Right lobe of liver (tissue), 6 donors: ENCODE measurements around the gene LSM3. TPM values are rescaled to one million over a fixed set of nuclear protein-coding genes. Genes with fewer than 3 reads are reported as not detected.

Source experiments
- ATAC-seq, 4 donors: fragments of 200-7000 bp; cut with Tn5 transposase; one replicate each; pipeline ENCODE4 v1.9.1; 2020; ENCODE audit warnings: mild to moderate bottlenecking in 4 of 4, moderate library complexity in 4 of 4
- DNase-seq, 3 donors: peaks; one replicate each; pipeline ENCODE4 v3.0.0-alpha.2; 2020
- H3K27ac ChIP-seq, 3 donors: fragments of 200-600 bp; one replicate each; pipeline ENCODE4 v1.8.0; 2022
- H3K27me3 ChIP-seq, 2 donors: fragments of 200-600 bp; one replicate each; pipeline ENCODE4 v1.8.0; 2022
- H3K36me3 ChIP-seq, 4 donors: fragments of 200-600 bp; sonication (generic) in 1 of 4; one replicate each; pipeline versions ENCODE4 v1.5.1 to v1.8.0; 2017 to 2022; ENCODE audit warnings: control low read depth in 1 of 4
- H3K4me1 ChIP-seq, 4 donors: fragments of 200-600 bp; sonication (generic) in 1 of 4; one replicate each; pipeline versions ENCODE4 v1.5.1 to v1.8.0; 2017 to 2022; ENCODE audit warnings: control low read depth in 1 of 4
- H3K4me3 ChIP-seq, 3 donors: fragments of 200-600 bp; one replicate each; pipeline ENCODE4 v1.8.0; 2022
- H3K9me3 ChIP-seq, 4 donors: fragments of 200-600 bp; sonication (generic) in 1 of 4; one replicate each; pipeline versions ENCODE4 v1.5.1 to v1.8.0; 2017 to 2022; ENCODE audit warnings: control low read depth in 1 of 4
- POLR2A ChIP-seq: fragments of 450-650 bp; IDR thresholded peaks from one replicate; pipeline ENCODE4 v1.6.1; 2017; ENCODE audit warnings: antibody characterized with exemption, mild to moderate bottlenecking
- WGBS: methylation state at CpG from one replicate; pipeline ENCODE4 v1.1.6; 2018; ENCODE audit warnings: low coverage, low lambda C conversion rate; ENCODE audit not compliant: insufficient coverage; ENCODE audit errors: missing lambda C conversion rate; 5-methylcytosine and 5-hydroxymethylcytosine counted together
- intact Hi-C, 2 donors: fragments of 100-400 bp; cut with DNase I; formaldehyde crosslinking; loops; one replicate each; pipeline versions ENCODE4 v1.11.2 to v1.14.1; 2022
- total RNA-seq, 6 experiments: library from RNA; depleted of rRNA in 2 of 6; stranded (reverse); fragments of >200 nt in 2 of 6; fragmentation: NEBNext Ultra II Directional in 3 of 6; extraction: Animal tissue kit (Norgen Biotek cat#: 25700) in 3 of 6; gene quantifications; one replicate each; pipeline versions ENCODE4 v1.1.0 to v1.2.4, GENCODE V29; 2016 to 2023
- TF ChIP-seq, protein P1 (sequence below), 4 donors: fragments of 200-600 bp in 3 of 4; fragments of 450-650 bp in 1 of 4; IDR thresholded peaks; one replicate each; pipeline versions ENCODE4 v1.5.1 to v1.8.0; 2016 to 2022; ENCODE audit warnings: antibody characterized with exemption in 4 of 4, mild to moderate bottlenecking in 2 of 4
- donor health status: DM: no; HTN: yes; CAD: no.
- donor health status: DM: no; HTN: no; CAD: no.
- donor health status: DM: no; HTN: no; CAD: no.
- donor health status: DM: no; HTN: yes; CAD: no.
- donor health status: DM: no; HTN: yes; CAD: no.

Gene LSM3
- total RNA-seq, 6 experiments from 2014 or later, result 4.5 to 7.4 (median 6.1) TPM

DNA sequence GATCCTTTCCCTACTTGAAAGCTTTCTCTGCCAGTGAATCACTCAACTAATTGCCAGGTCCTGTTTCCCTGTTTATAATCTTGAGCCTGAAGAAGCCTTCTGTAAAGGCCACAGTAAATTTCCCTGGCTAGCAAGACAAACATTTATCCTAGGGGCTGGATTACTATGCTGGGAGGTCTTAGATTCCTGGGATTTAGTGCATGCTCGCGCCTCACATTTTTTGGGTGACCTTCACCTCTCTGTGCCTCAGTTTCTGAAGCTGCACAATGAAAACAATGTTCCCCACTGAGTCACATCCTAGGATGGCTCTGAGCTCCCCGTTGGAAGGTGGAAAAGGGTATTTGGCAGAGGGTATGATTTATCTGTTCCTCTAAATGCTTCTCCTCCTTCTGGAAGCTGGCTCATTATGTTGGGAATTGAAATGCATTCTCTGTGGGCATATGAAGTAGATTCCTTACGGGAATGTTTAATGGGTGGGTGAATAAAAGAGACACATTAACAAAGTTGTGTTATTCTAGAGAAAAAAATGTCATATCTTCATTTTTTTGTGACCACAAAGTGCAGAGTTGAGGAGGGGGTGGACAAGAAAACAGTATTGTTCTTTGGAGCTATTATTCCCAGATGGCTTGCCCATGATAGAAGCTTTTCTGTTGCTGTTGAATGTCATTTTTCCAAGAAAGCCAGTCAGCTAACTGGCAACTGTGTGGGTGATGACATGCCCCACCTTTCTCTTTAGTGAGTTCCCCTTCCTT, 32.4 kb downstream of the LSM3 start:
- H3K27me3 ChIP-seq, result no peaks in the 10 kb centered on the region
- no peak overlapping the region for H3K4me3 ChIP-seq
- no peak for ATAC-seq
- TF ChIP-seq POLR2A, result no peak
- TF ChIP-seq, protein P1, sequence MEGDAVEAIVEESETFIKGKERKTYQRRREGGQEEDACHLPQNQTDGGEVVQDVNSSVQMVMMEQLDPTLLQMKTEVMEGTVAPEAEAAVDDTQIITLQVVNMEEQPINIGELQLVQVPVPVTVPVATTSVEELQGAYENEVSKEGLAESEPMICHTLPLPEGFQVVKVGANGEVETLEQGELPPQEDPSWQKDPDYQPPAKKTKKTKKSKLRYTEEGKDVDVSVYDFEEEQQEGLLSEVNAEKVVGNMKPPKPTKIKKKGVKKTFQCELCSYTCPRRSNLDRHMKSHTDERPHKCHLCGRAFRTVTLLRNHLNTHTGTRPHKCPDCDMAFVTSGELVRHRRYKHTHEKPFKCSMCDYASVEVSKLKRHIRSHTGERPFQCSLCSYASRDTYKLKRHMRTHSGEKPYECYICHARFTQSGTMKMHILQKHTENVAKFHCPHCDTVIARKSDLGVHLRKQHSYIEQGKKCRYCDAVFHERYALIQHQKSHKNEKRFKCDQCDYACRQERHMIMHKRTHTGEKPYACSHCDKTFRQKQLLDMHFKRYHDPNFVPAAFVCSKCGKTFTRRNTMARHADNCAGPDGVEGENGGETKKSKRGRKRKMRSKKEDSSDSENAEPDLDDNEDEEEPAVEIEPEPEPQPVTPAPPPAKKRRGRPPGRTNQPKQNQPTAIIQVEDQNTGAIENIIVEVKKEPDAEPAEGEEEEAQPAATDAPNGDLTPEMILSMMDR (IDR thresholded peaks at IDR 0.05), result no peak
- DNase-seq, result no peak
- H3K9me3 ChIP-seq, result no peaks in the 10 kb centered on the region
- H3K36me3 ChIP-seq, result no peaks in the 10 kb centered on the region
- intact Hi-C loops, result no loop called here
- no peaks in the 10 kb centered on the region for H3K4me1 ChIP-seq
- no peak overlapping the region for H3K27ac ChIP-seq
- 74% methylated on average over 4 of the region's 4 CpGs for WGBS

DNA sequence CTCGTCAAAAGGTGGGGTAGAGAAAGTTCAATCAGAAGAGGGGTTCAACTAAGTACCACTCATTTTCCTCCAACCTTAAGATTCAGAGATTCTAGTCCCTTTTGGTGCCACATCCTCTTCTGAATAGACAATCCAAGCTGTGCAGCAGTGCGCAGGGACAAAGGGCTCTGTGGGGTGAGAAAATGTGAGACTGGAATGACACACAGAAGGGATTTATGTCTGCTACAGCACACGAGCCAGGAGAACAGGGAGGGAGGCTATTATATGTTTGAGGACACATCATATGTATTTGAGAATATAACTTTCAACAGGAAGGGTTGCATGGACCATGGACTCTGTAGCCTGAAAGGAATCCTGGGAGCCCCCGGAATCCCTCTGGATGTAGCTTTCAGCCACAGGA, 33.0 kb downstream of the LSM3 start:
- no peaks in the 10 kb centered on the region for H3K27me3 ChIP-seq
- H3K9me3 ChIP-seq, result no peaks in the 10 kb centered on the region
- H3K27ac ChIP-seq, result no peak overlapping the region
- H3K4me3 ChIP-seq, result no peak overlapping the region
- TF ChIP-seq POLR2A, result no peak
- TF ChIP-seq, protein P1 (IDR thresholded peaks at IDR 0.05), result no peak
- no peak for ATAC-seq
- H3K36me3 ChIP-seq, result no peaks in the 10 kb centered on the region
- DNase-seq, result no peak
- no peaks in the 10 kb centered on the region for H3K4me1 ChIP-seq
- intact Hi-C loops, result no loop called here
- WGBS, result 57% methylated on average over 4 of the region's 4 CpGs

DNA sequence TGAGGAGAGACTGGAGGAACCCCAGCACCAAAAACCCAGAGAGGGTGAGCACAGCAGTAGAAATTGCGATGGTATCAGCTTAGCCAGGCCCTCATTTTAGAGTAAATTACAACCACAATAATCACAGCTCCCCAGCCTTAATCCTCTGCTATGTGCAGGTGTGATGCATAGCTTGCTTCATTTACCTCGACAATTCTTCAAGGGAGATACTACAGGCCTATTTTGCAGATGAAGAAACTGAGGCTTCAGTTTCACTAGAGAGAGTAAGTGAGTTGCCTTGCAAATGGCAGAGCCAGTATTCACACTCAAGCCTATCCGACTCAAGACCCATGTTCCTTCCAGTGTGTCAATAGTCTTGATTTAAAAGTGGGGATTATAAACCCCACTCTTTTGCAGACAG, 33.4 kb downstream of the LSM3 start:
- H3K4me1 ChIP-seq, result no peaks in the 10 kb centered on the region
- no peak overlapping the region for H3K4me3 ChIP-seq
- ATAC-seq, result no peak
- no peak overlapping the region for H3K27ac ChIP-seq
- 91% methylated on average over 3 of the region's 3 CpGs for WGBS
- H3K36me3 ChIP-seq, result no peaks in the 10 kb centered on the region
- DNase-seq, result no peak
- intact Hi-C loops, result no loop called here
- no peaks in the 10 kb centered on the region for H3K27me3 ChIP-seq
- no peaks in the 10 kb centered on the region for H3K9me3 ChIP-seq
- no peak for TF ChIP-seq POLR2A
- TF ChIP-seq, protein P1 (IDR thresholded peaks at IDR 0.05), result no peak

DNA sequence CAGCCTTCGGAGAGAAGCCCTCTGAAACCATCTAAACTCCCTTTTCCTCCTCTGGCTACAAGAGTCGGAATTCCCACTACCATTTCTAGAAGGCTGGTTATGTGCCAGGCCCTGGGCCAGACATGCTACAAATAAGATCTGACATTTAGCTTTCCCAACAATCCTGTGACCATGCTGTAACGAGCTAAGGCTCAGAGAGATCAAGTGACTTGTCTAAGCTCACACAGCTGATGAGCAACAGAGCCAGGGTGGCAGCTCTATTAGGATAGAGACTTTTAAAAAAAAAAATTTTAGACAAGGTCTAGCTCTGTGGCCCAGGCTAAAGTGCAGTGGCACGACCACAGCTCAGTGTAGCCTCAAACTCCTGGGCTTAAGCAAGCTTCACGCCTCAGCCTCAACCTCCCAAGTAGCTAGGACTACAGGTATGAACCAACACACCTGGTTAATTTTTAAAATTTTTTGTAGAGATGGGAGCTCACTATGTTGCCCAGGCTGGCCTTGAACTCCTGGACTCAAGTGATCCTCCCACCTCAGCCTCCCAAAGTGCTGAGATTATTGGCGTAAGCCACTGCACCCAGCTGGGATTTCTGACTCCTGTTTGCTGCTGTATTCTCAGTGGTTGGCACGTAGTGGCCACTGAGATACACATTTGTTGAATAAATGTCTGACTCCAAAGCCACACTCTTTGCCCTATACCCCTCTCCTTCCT, 34.6 kb downstream of the LSM3 start:
- no peaks in the 10 kb centered on the region for H3K27me3 ChIP-seq
- H3K4me3 ChIP-seq, result no peak overlapping the region
- no peak overlapping the region for H3K27ac ChIP-seq
- no peaks in the 10 kb centered on the region for H3K36me3 ChIP-seq
- intact Hi-C loops, result no loop called here
- no peaks in the 10 kb centered on the region for H3K4me1 ChIP-seq
- WGBS, result 88% methylated on average over 4 of the region's 7 CpGs
- ATAC-seq, result no peak
- no peak for DNase-seq
- no peaks in the 10 kb centered on the region for H3K9me3 ChIP-seq
- TF ChIP-seq POLR2A, result no peak
- TF ChIP-seq, protein P1 (IDR thresholded peaks at IDR 0.05), result no peak
